Mucosa of descending colon (tissue), 3 donors: ENCODE measurements around the gene MADD. TPM values are rescaled to one million over a fixed set of nuclear protein-coding genes. Genes with fewer than 3 reads are reported as not detected.

Source experiments
- ATAC-seq: fragments of 200-7000 bp; cut with Tn5 transposase; one replicate; pipeline ENCODE4 v1.9.1; 2020; ENCODE audit warnings: mild to moderate bottlenecking, moderate library complexity
- DNase-seq, 3 donors: peaks; one replicate each; pipeline ENCODE4 v3.0.0-alpha.2; 2020
- H3K36me3 ChIP-seq: fragments of 200-600 bp; one replicate; pipeline ENCODE4 v1.8.0; 2021; ENCODE audit warnings: low read depth, mild to moderate bottlenecking
- H3K4me1 ChIP-seq: fragments of 200-600 bp; one replicate; pipeline ENCODE4 v1.8.0; 2021; ENCODE audit warnings: low read depth, mild to moderate bottlenecking
- H3K4me3 ChIP-seq: fragments of 200-600 bp; one replicate; pipeline ENCODE4 v1.8.0; 2021; ENCODE audit warnings: mild to moderate bottlenecking
- H3K9me3 ChIP-seq: fragments of 200-600 bp; one replicate; pipeline ENCODE4 v1.8.0; 2021; ENCODE audit warnings: mild to moderate bottlenecking
- intact Hi-C, 2 donors: fragments of 100-400 bp; cut with DNase I in 1 of 2; cut with micrococcal nuclease in 1 of 2; formaldehyde crosslinking; loops; one replicate each; pipeline versions ENCODE4 v1.11.0 to v1.11.1; 2022; cut with DNase I, micrococcal nuclease
- total RNA-seq, 3 donors: library from RNA; stranded (reverse); fragmentation: NEBNext Ultra II Directional in 2 of 3; extraction: Animal tissue kit (Norgen Biotek cat#: 25700) in 2 of 3; gene quantifications; one replicate each; pipeline versions ENCODE4 v1.2.1 to v1.2.4, GENCODE V29; 2021 to 2023
- TF ChIP-seq, protein P1 (sequence below): fragments of 200-600 bp; IDR thresholded peaks from one replicate; pipeline ENCODE4 v1.8.0; 2022; ENCODE audit warnings: antibody characterized with exemption, mild to moderate bottlenecking
- donor health status: DM: no; HTN: no; CAD: no; lungs with moderate emphysema.
- donor health status: DM: no; HTN: no; CAD: no.
- donor health status: DM: no; HTN: yes; CAD: no.

MADD gene
- total RNA-seq, 3 donors from 2014 or later: 45.0 to 69.6 (median 67.3) TPM

- peak; percentile 98 for ATAC-seq
- intact Hi-C loops: loop anchor here in 1 of 2 donors (10.0 kb wide), 1 partner anchor 181 kb away; the partner anchor contains the start of gene ARFGAP2
- Histone ChIP-seq H3K4me3 (no peak overlapping the region), H3K4me1 (no peaks in the 10 kb centered on the region), H3K9me3 (no peaks in the 10 kb centered on the region), H3K36me3 (no peaks in the 10 kb centered on the region)
- TF ChIP-seq, protein P1, sequence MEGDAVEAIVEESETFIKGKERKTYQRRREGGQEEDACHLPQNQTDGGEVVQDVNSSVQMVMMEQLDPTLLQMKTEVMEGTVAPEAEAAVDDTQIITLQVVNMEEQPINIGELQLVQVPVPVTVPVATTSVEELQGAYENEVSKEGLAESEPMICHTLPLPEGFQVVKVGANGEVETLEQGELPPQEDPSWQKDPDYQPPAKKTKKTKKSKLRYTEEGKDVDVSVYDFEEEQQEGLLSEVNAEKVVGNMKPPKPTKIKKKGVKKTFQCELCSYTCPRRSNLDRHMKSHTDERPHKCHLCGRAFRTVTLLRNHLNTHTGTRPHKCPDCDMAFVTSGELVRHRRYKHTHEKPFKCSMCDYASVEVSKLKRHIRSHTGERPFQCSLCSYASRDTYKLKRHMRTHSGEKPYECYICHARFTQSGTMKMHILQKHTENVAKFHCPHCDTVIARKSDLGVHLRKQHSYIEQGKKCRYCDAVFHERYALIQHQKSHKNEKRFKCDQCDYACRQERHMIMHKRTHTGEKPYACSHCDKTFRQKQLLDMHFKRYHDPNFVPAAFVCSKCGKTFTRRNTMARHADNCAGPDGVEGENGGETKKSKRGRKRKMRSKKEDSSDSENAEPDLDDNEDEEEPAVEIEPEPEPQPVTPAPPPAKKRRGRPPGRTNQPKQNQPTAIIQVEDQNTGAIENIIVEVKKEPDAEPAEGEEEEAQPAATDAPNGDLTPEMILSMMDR: peak; percentile 89
- peak; percentile 94 to 100 (median 99) for DNase-seq
Measured at GRCh38 chr11:47355283-47356128, 85.6 kb downstream of the MADD start.

GRCh38 chr11:47356129-47356997 lies 86.4 kb downstream of the MADD start:
- ATAC-seq (no peak), DNase-seq (peak in 1 of 3 donors; percentile 24)
- intact Hi-C loops: loop anchor here in 1 of 2 donors (10.0 kb wide), 1 partner anchor 182 kb away; the partner anchor contains the start of gene ARFGAP2
- TF ChIP-seq, protein P1: no peak
- Histone ChIP-seq H3K36me3 (no peaks in the 10 kb centered on the region), H3K9me3 (no peaks in the 10 kb centered on the region), H3K4me3 (no peak overlapping the region), H3K4me1 (no peaks in the 10 kb centered on the region)

- DNase-seq (no peak), ATAC-seq (no peak)
- TF ChIP-seq, protein P1: no peak
- H3K9me3 ChIP-seq: no peaks in the 10 kb centered on the region
- H3K4me1 ChIP-seq: no peaks in the 10 kb centered on the region
- intact Hi-C loops: loop anchor here in 1 of 2 donors (10.0 kb wide), 1 partner anchor 182 kb away; the partner anchor contains the start of gene ARFGAP2
- H3K4me3 ChIP-seq: no peak overlapping the region
- no peaks in the 10 kb centered on the region for H3K36me3 ChIP-seq
Measured at GRCh38 chr11:47356998-47357329, 87.0 kb downstream of the MADD start.

DNA sequence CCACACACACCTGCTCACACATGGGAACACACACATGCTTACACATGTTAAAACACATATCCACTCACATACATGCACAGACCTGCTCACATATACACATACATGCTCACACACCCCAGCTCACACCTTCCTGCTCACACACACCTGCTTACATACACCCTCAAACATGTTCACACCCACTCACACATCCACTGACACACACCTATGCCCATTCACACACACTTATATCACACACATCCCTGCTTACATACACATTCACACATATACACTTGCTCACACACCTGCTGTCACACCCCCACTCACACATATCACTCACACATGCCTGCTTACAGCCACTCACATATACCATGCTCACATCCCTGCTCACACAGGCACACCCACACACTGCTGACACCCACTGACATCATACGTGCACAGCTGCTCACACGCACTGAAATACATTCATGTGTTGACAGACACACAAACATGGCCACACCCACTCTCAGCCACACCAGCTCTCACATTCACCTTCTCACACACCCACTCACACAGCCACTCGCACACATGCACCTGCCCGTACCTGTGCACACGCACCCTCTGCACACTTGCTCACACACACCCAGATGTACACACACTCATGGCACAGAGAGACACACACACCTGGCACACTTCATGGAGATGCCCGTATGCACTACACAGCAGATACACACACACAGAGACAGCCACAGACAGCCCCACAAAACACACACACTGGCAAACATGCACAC lies 88.2 kb downstream of the MADD start:
- H3K4me3 ChIP-seq: no peak overlapping the region
- no peaks in the 10 kb centered on the region for H3K9me3 ChIP-seq
- H3K36me3 ChIP-seq: no peaks in the 10 kb centered on the region
- TF ChIP-seq, protein P1: no peak
- DNase-seq (no peak), ATAC-seq (no peak)
- no peaks in the 10 kb centered on the region for H3K4me1 ChIP-seq
- intact Hi-C loops: loop anchor here in 1 of 2 donors (10.0 kb wide), 1 partner anchor 183 kb away; the partner anchor contains the start of gene ARFGAP2

- intact Hi-C loops: loop anchor here in 1 of 2 donors (10.0 kb wide), 1 partner anchor 184 kb away; the partner anchor contains the start of gene ARFGAP2
- Histone ChIP-seq H3K4me3 (no peak overlapping the region), H3K36me3 (no peaks in the 10 kb centered on the region), H3K9me3 (no peaks in the 10 kb centered on the region), H3K4me1 (no peaks in the 10 kb centered on the region)
- ATAC-seq (no peak), DNase-seq (no peak)
- TF ChIP-seq, protein P1: no peak
Measured at GRCh38 chr11:47358731-47359051, 88.8 kb downstream of the MADD start.
